Measurements from ENCODE around the gene KRTAP10-3.

Gene KRTAP10-3

DNA sequence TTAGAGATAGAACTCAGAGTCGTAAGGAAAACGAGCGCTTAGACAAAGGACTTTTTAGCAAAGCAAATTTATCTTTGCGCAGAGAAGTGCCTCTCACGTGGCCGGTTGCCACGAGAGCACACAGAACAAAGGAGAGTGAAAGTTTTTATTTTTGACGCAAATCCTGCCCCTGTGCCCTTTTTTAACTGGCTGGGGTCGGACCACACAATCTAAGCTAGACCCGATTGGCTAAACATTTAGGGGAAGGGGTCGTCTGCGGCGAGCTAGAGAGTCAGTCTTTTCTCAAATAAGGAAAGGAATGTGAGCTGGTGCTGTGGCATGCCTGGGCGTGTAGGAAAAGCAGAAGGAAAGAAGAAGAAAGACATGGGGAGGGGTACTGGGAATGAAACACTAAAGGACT, 9.7 kb downstream of the KRTAP10-3 start:
- in situ Hi-C loops (cut with MboI; ENCODE audit: low pct_unique_long_range_greater_than_20kb, low sequenced_read_pairs, unreplicated experiment) = no loop called here
- DNase-seq (ENCODE audit: low spot score) = no peak
- TF ChIP-seq, protein P1, sequence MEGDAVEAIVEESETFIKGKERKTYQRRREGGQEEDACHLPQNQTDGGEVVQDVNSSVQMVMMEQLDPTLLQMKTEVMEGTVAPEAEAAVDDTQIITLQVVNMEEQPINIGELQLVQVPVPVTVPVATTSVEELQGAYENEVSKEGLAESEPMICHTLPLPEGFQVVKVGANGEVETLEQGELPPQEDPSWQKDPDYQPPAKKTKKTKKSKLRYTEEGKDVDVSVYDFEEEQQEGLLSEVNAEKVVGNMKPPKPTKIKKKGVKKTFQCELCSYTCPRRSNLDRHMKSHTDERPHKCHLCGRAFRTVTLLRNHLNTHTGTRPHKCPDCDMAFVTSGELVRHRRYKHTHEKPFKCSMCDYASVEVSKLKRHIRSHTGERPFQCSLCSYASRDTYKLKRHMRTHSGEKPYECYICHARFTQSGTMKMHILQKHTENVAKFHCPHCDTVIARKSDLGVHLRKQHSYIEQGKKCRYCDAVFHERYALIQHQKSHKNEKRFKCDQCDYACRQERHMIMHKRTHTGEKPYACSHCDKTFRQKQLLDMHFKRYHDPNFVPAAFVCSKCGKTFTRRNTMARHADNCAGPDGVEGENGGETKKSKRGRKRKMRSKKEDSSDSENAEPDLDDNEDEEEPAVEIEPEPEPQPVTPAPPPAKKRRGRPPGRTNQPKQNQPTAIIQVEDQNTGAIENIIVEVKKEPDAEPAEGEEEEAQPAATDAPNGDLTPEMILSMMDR (IDR thresholded peaks at IDR 0.05; ENCODE audit: extremely low read depth, insufficient read depth, missing control alignments) = no peak

DNA sequence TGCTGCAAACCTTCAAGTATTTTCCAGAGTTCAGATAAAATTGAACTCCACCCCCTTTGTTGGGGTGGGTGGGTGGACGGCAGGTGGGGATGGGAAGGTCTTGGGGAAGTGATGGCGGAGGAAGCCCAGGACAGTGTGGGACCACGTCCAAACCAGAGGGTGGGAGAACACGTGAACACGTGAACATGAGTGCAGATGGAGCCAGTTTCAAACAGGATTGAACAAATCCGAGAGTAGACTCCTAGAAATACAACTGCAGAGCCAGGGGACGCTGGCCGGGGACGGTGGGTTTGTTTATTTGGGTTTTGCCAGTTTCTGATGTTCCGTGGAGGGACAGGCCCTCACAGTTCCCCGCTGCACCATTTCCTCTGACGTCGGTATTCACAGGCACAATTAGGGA, 10.2 kb downstream of the KRTAP10-3 start:
- in situ Hi-C loops (cut with MboI; ENCODE audit: low pct_unique_long_range_greater_than_20kb, low sequenced_read_pairs, unreplicated experiment) = no loop called here
- TF ChIP-seq, protein P1 (IDR thresholded peaks at IDR 0.05; ENCODE audit: extremely low read depth, insufficient read depth, missing control alignments) = no peak
- no peak for DNase-seq (ENCODE audit: low spot score)

DNA sequence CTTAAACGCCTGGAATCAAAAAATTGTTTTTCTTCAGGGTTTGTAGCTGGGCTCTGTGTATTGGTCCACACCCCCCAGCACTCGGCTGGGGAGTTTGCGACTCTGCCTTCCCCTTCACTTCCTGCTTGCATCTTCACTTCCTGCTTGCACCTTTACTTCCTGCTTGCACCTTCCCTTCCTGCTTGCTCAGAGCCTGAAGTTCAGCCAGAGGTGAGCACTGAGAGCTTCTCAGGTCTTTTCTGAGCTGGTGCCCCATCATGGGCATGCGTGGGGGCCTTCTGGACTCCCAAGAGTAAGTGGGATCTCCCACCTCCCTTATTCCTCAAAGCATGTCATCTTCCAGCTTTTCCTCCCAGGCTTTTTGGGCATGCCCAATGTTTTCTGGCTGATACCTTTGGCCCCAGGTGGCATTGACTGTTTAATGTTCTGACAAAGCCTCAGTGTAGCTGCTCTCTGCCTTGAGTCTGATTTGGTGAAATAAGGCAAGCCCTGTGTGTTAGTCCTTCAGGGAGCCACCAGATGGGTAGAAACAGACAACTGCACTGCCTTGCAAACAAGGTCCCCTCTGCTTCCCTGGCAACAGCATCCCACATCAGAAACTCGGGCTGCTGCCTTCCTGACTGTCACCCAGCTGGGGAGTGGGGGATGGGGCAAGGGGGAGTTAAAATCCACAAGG, 10.8 kb downstream of the KRTAP10-3 start:
- no peak for DNase-seq (ENCODE audit: low spot score)
- in situ Hi-C loops (cut with MboI; ENCODE audit: low pct_unique_long_range_greater_than_20kb, low sequenced_read_pairs, unreplicated experiment) = no loop called here
- TF ChIP-seq, protein P1 (IDR thresholded peaks at IDR 0.05; ENCODE audit: extremely low read depth, insufficient read depth, missing control alignments) = no peak

DNA sequence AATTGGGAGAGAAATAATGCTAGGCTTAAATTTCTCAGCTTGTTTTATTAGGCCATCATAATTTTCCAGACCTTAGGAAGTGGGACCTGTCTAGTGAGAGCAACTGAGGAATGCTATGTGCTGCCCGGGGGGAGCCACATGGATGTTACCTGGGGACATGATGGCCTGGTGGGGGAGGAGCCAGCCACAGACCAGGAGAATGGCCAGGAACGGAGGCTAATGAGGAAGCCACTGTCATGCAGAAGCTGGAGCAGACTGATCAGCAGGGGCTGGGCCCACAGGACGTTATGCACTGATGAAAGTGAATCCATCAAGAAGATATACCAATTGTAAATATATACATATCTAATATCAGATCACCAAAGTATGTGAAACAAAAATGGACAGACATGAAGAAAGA, 14.0 kb downstream of the KRTAP10-3 start:
- DNase-seq (ENCODE audit: low spot score) = no peak
- TF ChIP-seq, protein P1 (IDR thresholded peaks at IDR 0.05; ENCODE audit: extremely low read depth, insufficient read depth, missing control alignments) = no peak
- in situ Hi-C loops (cut with MboI; ENCODE audit: low pct_unique_long_range_greater_than_20kb, low sequenced_read_pairs, unreplicated experiment) = no loop called here

DNA sequence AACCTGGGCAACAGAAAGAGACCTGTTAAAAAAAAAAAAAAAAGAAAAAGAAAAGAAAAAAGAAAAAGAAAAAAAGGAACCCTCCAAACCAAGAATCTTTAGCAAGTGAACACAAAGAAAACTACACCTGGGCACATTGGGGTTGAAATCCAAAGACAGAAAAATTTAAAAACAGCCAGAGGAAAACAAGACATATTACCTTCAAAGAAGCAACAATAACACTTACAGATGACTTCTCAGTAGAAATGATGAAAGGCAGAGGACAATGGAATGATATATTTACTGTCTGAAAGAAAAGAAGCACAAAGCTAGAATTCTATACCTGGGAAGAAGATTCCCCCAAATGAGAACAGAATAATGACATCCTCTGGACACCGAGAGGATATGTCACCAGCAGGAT, 15.9 kb downstream of the KRTAP10-3 start:
- no peak for DNase-seq (ENCODE audit: low spot score)
- in situ Hi-C loops (cut with MboI; ENCODE audit: low pct_unique_long_range_greater_than_20kb, low sequenced_read_pairs, unreplicated experiment) = no loop called here
- TF ChIP-seq, protein P1 (IDR thresholded peaks at IDR 0.05; ENCODE audit: extremely low read depth, insufficient read depth, missing control alignments) = no peak

DNA sequence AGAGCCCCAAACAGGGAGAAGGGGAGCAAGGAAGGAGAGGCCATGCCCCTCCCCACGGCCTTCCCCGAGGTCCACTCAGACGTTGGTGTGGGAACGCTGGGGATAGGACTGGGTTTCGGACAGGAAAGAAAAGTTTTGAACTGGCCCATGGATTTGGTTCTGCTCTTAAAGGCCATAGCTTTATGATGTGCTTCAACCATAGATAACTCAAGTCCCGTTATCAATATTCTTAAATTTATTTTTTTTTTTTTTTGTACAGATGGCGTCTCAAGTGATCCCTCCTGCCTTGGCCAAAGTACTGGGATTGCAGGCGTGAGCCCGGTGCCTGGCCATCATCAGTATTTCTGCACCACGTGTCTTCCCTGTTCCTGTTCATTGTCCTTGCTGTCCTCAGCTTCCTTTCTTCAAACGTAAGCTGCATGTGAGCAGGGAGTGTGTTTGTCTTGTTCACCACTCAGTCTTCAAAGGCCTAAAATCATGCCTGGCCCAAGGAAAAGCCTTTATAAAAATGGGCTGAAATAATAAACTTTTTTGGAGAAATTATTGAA, 17.8 kb downstream of the KRTAP10-3 start:
- in situ Hi-C loops (cut with MboI; ENCODE audit: low pct_unique_long_range_greater_than_20kb, low sequenced_read_pairs, unreplicated experiment) = no loop called here
- DNase-seq (ENCODE audit: low spot score) = no peak
- TF ChIP-seq, protein P1 (IDR thresholded peaks at IDR 0.05; ENCODE audit: extremely low read depth, insufficient read depth, missing control alignments) = no peak

Measured in GM13977 (cell line).